HG03045 (cell line): ENCODE results near the gene MYO15A.

Experiments used
- ATAC-seq: cut with Tn5 transposase; IDR thresholded peaks from one replicate; pipeline ENCODE4 v1.9.1; 2021; ENCODE audit warnings: mild to moderate bottlenecking, moderate library complexity; ENCODE audit not compliant: unreplicated experiment

Gene MYO15A

GRCh38 chr17:18129041-18129502 lies 20.5 kb downstream of the MYO15A start:
- ATAC-seq, result no peak

- ATAC-seq, result no peak
Measured at GRCh38 chr17:18132711-18133110, 24.2 kb downstream of the MYO15A start.

GRCh38 chr17:18136357-18136756 lies 27.8 kb downstream of the MYO15A start:
- no peak for ATAC-seq

- no peak for ATAC-seq
Measured at GRCh38 chr17:18138065-18138749, 29.7 kb downstream of the MYO15A start.

GRCh38 chr17:18139092-18139491 lies 30.5 kb downstream of the MYO15A start:
- ATAC-seq, result no peak

GRCh38 chr17:18139498-18139897 lies 30.9 kb downstream of the MYO15A start:
- no peak for ATAC-seq

GRCh38 chr17:18139949-18140348 lies 31.4 kb downstream of the MYO15A start:
- no peak for ATAC-seq

GRCh38 chr17:18140648-18141047 lies 32.1 kb downstream of the MYO15A start:
- no peak for ATAC-seq

- ATAC-seq, result no peak
Measured at GRCh38 chr17:18141210-18141803, 32.8 kb downstream of the MYO15A start.

GRCh38 chr17:18142417-18142816 lies 33.9 kb downstream of the MYO15A start:
- ATAC-seq, result no peak

- no peak for ATAC-seq
Measured at GRCh38 chr17:18143044-18143936, 34.7 kb downstream of the MYO15A start.

- no peak for ATAC-seq
Measured at GRCh38 chr17:18144261-18144660, 35.7 kb downstream of the MYO15A start.

GRCh38 chr17:18144855-18145254 lies 36.3 kb downstream of the MYO15A start:
- ATAC-seq, result no peak

GRCh38 chr17:18145811-18146210 lies 37.3 kb downstream of the MYO15A start:
- ATAC-seq, result no peak

GRCh38 chr17:18146259-18146658 lies 37.7 kb downstream of the MYO15A start:
- ATAC-seq, result no peak

- ATAC-seq, result no peak
Measured at GRCh38 chr17:18146980-18147379, 38.4 kb downstream of the MYO15A start.

- no peak for ATAC-seq
Measured at GRCh38 chr17:18148586-18148985, 40.0 kb downstream of the MYO15A start.

- ATAC-seq, result no peak
Measured at GRCh38 chr17:18151290-18151689, 42.7 kb downstream of the MYO15A start.

- ATAC-seq, result no peak
Measured at GRCh38 chr17:18155179-18155578, 46.6 kb downstream of the MYO15A start.

- no peak for ATAC-seq
Measured at GRCh38 chr17:18156171-18156975, 47.8 kb downstream of the MYO15A start.

- no peak for ATAC-seq
Measured at GRCh38 chr17:18156976-18157280, 48.4 kb downstream of the MYO15A start.
